ENCODE data around the gene ZBTB43. TPM values are rescaled to one million over a fixed set of nuclear protein-coding genes. Genes with fewer than 3 reads are reported as not detected.

Gene ZBTB43
- total RNA-seq, 4 donors from 2014 or later: 12.1 to 25.1 (median 13.5) TPM

GRCh38 chr9:126847051-126847450, 42.2 kb downstream of the ZBTB43 start:
- Histone ChIP-seq H3K4me3 (replicated peaks in 1 of 3) (no peak overlapping the region), H3K9me3 (no peaks in the 10 kb centered on the region), H3K27me3 (no peaks in the 10 kb centered on the region), H3K36me3 (no peaks in the 10 kb centered on the region), H3K27ac (no peak overlapping the region), H3K4me1 (no peaks in the 10 kb centered on the region)
- no peak for TF ChIP-seq CTCF (IDR thresholded peaks at IDR 0.05)
- intact Hi-C loops (cut with DNase I): no loop called here
- WGBS, 2 donors: 90 to 92% methylated on average over 8 of the region's 8 CpGs
- no peak for DNase-seq

GRCh38 chr9:126849591-126850225, 44.9 kb downstream of the ZBTB43 start:
- Histone ChIP-seq H3K4me1 (no peaks in the 10 kb centered on the region), H3K36me3 (no peaks in the 10 kb centered on the region), H3K27me3 (no peaks in the 10 kb centered on the region), H3K4me3 (replicated peaks in 1 of 3) (no peak overlapping the region), H3K27ac (no peak overlapping the region), H3K9me3 (no peaks in the 10 kb centered on the region)
- intact Hi-C loops (cut with DNase I): no loop called here
- no peak for DNase-seq
- TF ChIP-seq POLR2A (IDR thresholded peaks at IDR 0.05) (no peak), CTCF (IDR thresholded peaks at IDR 0.05) (no peak)
- WGBS, 2 donors: 70 to 75% methylated on average over 8 of the region's 8 CpGs

GRCh38 chr9:126851286-126851880, 46.5 kb downstream of the ZBTB43 start:
- H3K9me3 ChIP-seq: no peaks in the 10 kb centered on the region
- DNase-seq: no peak
- no peak overlapping the region for H3K27ac ChIP-seq
- no peak for TF ChIP-seq CTCF (IDR thresholded peaks at IDR 0.05)
- TF ChIP-seq POLR2A (IDR thresholded peaks at IDR 0.05): no peak
- H3K4me1 ChIP-seq: no peaks in the 10 kb centered on the region
- no peaks in the 10 kb centered on the region for H3K27me3 ChIP-seq
- intact Hi-C loops (cut with DNase I): no loop called here
- no peak overlapping the region for H3K4me3 ChIP-seq (replicated peaks in 1 of 3)
- WGBS, 2 donors: 84 to 90% methylated on average over 6 of the region's 6 CpGs
- no peaks in the 10 kb centered on the region for H3K36me3 ChIP-seq

- H3K36me3 ChIP-seq: no peaks in the 10 kb centered on the region
- H3K27ac ChIP-seq: no peak overlapping the region
- no peak for DNase-seq
- H3K27me3 ChIP-seq: no peaks in the 10 kb centered on the region
- intact Hi-C loops (cut with DNase I): no loop called here
- 22 to 29% methylated on average over 3 of the region's 3 CpGs for WGBS, 2 donors
- TF ChIP-seq CTCF (IDR thresholded peaks at IDR 0.05): no peak
- TF ChIP-seq POLR2A (IDR thresholded peaks at IDR 0.05): no peak
- peaks cover 0 to 3% of the 10 kb centered on the region in 2 donors for H3K4me1 ChIP-seq
- H3K9me3 ChIP-seq: no peaks in the 10 kb centered on the region
- H3K4me3 ChIP-seq (replicated peaks in 1 of 3): no peak overlapping the region
Observed at GRCh38 chr9:126852086-126852688, 47.3 kb downstream of the ZBTB43 start.

- no peaks in the 10 kb centered on the region for H3K36me3 ChIP-seq
- TF ChIP-seq POLR2A (IDR thresholded peaks at IDR 0.05): no peak
- TF ChIP-seq CTCF (IDR thresholded peaks at IDR 0.05): no peak
- WGBS, 2 donors: 91 to 97% methylated on average over 5 of the region's 5 CpGs
- no peaks in the 10 kb centered on the region for H3K9me3 ChIP-seq
- H3K27ac ChIP-seq: no peak overlapping the region
- intact Hi-C loops (cut with DNase I): no loop called here
- no peak overlapping the region for H3K4me3 ChIP-seq (replicated peaks in 1 of 3)
- DNase-seq: no peak
- no peaks in the 10 kb centered on the region for H3K27me3 ChIP-seq
- H3K4me1 ChIP-seq: peaks cover 0 to 11% of the 10 kb centered on the region in 2 donors
Observed at GRCh38 chr9:126853667-126854066, 48.8 kb downstream of the ZBTB43 start.

All from thyroid gland (tissue), 4 donors.